Measurements from ENCODE around the gene KCNN1.
"Not testable (repeated sequence)": the region's sequence is repeated elsewhere in the genome, so short reads cannot be mapped to it uniquely, and the experiment has no call there.

- TF ChIP-seq, protein P1, sequence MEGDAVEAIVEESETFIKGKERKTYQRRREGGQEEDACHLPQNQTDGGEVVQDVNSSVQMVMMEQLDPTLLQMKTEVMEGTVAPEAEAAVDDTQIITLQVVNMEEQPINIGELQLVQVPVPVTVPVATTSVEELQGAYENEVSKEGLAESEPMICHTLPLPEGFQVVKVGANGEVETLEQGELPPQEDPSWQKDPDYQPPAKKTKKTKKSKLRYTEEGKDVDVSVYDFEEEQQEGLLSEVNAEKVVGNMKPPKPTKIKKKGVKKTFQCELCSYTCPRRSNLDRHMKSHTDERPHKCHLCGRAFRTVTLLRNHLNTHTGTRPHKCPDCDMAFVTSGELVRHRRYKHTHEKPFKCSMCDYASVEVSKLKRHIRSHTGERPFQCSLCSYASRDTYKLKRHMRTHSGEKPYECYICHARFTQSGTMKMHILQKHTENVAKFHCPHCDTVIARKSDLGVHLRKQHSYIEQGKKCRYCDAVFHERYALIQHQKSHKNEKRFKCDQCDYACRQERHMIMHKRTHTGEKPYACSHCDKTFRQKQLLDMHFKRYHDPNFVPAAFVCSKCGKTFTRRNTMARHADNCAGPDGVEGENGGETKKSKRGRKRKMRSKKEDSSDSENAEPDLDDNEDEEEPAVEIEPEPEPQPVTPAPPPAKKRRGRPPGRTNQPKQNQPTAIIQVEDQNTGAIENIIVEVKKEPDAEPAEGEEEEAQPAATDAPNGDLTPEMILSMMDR (IDR thresholded peaks at IDR 0.05; ENCODE audit: low read length), result not testable (repeated sequence)
- not testable (repeated sequence) for TF ChIP-seq EZH2 (IDR thresholded peaks at IDR 0.05; ENCODE audit: borderline replicate concordance, low read length)
Observed at GRCh38 chr19:17918151-17918550, 48.8 kb upstream of the KCNN1 start.
